HepG2 (cell line): ENCODE results near the gene MRPL20. TPM values are rescaled to one million over a fixed set of nuclear protein-coding genes. Genes with fewer than 3 reads are reported as not detected.
A peak's percentile ranks its signal among the peaks of the same experiment; 100 is the strongest.

Experiments
- ATAC-seq: fragments of 200-7000 bp; cut with Tn5 transposase; 3 replicates; pipeline ENCODE4 v1.9.1; 2020; ENCODE audit warnings: mild to moderate bottlenecking, moderate library complexity
- BruUV-seq: library from RNA; stranded (reverse); fragments of 400-500 nt; replicated peaks from 2 replicates; lab custom pipeline; 2021; lab: Mats Ljungman, UMichigan
- CTCF ChIA-PET: fragments of 300-600 bp; formaldehyde crosslinking; extraction: SDS; loops from one replicate; lab custom pipeline; 2021; ENCODE audit warnings: low total read pairs, inconsistent platforms, low intra/inter-chr PET ratio; lab: Yijun Ruan, JAX
- POLR2A ChIA-PET: fragments of 350-600 bp; sonication (Branson Sonifier 250); formaldehyde crosslinking; loops from one replicate; lab custom pipeline; 2020; ENCODE audit warnings: antibody characterized with exemption, inconsistent platforms; lab: Yijun Ruan, JAX
- DNase-seq: peaks from one replicate; pipeline ENCODE4 v3.0.0-alpha.2; 2015; ENCODE audit warnings: low spot score
- FAIRE-seq: peaks from 3 replicates; lab custom pipeline; 2011; peaks lifted over from hg19 to GRCh38; lab: Jason Lieb, UNC
- H2AFZ ChIP-seq: one replicate; pipeline ENCODE4 v1.6.1; 2011; ENCODE audit warnings: low read length, inconsistent platforms
- H3K27ac ChIP-seq: fragments of 300-600 bp; 3 replicates; pipeline ENCODE4 v1.8.0; 2011; ENCODE audit warnings: mixed run types, mild to moderate bottlenecking, mixed read lengths, low read length, inconsistent platforms; ENCODE audit not compliant: insufficient read depth; ENCODE audit errors: extremely low read length
- H3K27me3 ChIP-seq, 2 experiments: fragments of 200-600 bp in 1 of 2; 2 replicates in 1 of 2; 3 replicates in 1 of 2; pipeline versions ENCODE4 v1.6.0 to v1.8.0; 2011; ENCODE audit warnings: low read length in 2 of 2, mild to moderate bottlenecking in 2 of 2, moderate library complexity in 2 of 2, inconsistent platforms in 1 of 2; ENCODE audit not compliant: insufficient read depth in 2 of 2, control insufficient read depth in 1 of 2
- H3K36me3 ChIP-seq, 2 experiments: fragments of 200-600 bp in 1 of 2; replicated peaks in 1 of 2; 2 replicates in 1 of 2; 3 replicates in 1 of 2; pipeline versions ENCODE4 v1.5.1 to v1.8.0; 2011; ENCODE audit warnings: low read length in 2 of 2, inconsistent platforms in 1 of 2; ENCODE audit not compliant: insufficient read depth in 2 of 2, control insufficient read depth in 1 of 2
- H3K4me1 ChIP-seq: 2 replicates; pipeline ENCODE4 v1.5.1; 2012; ENCODE audit warnings: low read length, inconsistent platforms; ENCODE audit not compliant: insufficient read depth
- H3K4me2 ChIP-seq: 2 replicates; pipeline ENCODE4 v1.6.0; 2011; ENCODE audit warnings: low read depth, low read length, inconsistent platforms
- H3K4me3 ChIP-seq, 3 experiments: fragments of 200-600 bp in 1 of 3; sonication (generic), shearing (Covaris generic) in 1 of 3; replicated peaks in 1 of 3; 2 replicates each; pipeline ENCODE4 v1.5.1; 2011 to 2016; ENCODE audit warnings: low read length in 3 of 3, inconsistent platforms in 2 of 3, low read depth in 2 of 3, mild to moderate bottlenecking in 2 of 3, control low read depth in 1 of 3, mixed read lengths in 1 of 3; ENCODE audit not compliant: insufficient read depth in 1 of 3
- H3K79me2 ChIP-seq: one replicate; pipeline ENCODE4 v1.6.1; 2011; ENCODE audit warnings: low read length, inconsistent platforms; ENCODE audit not compliant: insufficient read depth
- H3K9ac ChIP-seq: 2 replicates; pipeline ENCODE4 v1.6.0; 2011; ENCODE audit warnings: mild to moderate bottlenecking, low read depth, low read length, inconsistent platforms; ENCODE audit not compliant: insufficient read depth
- H3K9me3 ChIP-seq: 2 replicates; pipeline ENCODE4 v1.5.1; 2012; ENCODE audit warnings: mild to moderate bottlenecking, low read length
- H4K20me1 ChIP-seq: 2 replicates; pipeline ENCODE4 v1.6.0; 2011; ENCODE audit warnings: inconsistent platforms, mild to moderate bottlenecking, low read length, moderate library complexity; ENCODE audit not compliant: insufficient read depth
- FOXC1 ChIP-seq: sonication (generic); formaldehyde crosslinking; IDR thresholded peaks from 2 replicates; pipeline ENCODE4 v1.8.0; 2022; ENCODE audit warnings: mild to moderate bottlenecking, missing genetic modification reagents, borderline replicate concordance
- FOXM1 ChIP-seq: sonication (generic); formaldehyde crosslinking; IDR thresholded peaks from 2 replicates; pipeline ENCODE4 v1.5.0; 2020; ENCODE audit warnings: missing genetic modification reagents
- PAF1 ChIP-seq: IDR thresholded peaks from 2 replicates; pipeline ENCODE4 v1.6.1; 2016; ENCODE audit warnings: missing genetic modification reagents, missing compliant biosample characterization
- POGZ ChIP-seq: sonication (generic); formaldehyde crosslinking; IDR thresholded peaks from 2 replicates; pipeline ENCODE4 v1.4.0; 2020; ENCODE audit warnings: mild to moderate bottlenecking, missing genetic modification reagents
- TRAFD1 ChIP-seq: sonication (generic); formaldehyde crosslinking; IDR thresholded peaks from 2 replicates; pipeline ENCODE4 v1.5.1; 2020; ENCODE audit warnings: missing genetic modification reagents, mild to moderate bottlenecking, borderline replicate concordance
- ZBTB4 ChIP-seq: sonication (generic); formaldehyde crosslinking; IDR thresholded peaks from 2 replicates; pipeline ENCODE4 v1.4.0; 2020; ENCODE audit warnings: missing genetic modification reagents, mild to moderate bottlenecking, borderline replicate concordance
- ZNF878 ChIP-seq: sonication (generic); formaldehyde crosslinking; IDR thresholded peaks from 2 replicates; pipeline ENCODE4 v1.8.1; 2023; ENCODE audit warnings: mild to moderate bottlenecking, missing genetic modification reagents, moderate library complexity
- WGBS: methylation state at CpG from one replicate; pipeline ENCODE4 v1.1.6; 2017; ENCODE audit warnings: low lambda C conversion rate; 5-methylcytosine and 5-hydroxymethylcytosine counted together
- in situ Hi-C: cut with HindIII; loops from 2 replicates; pipeline ENCODE4 v1.10.0; 2017; ENCODE audit warnings: low pct_unique_long_range_greater_than_20kb; ENCODE audit not compliant: extremely low pct_ligation_motif_present
- intact Hi-C: fragments of 100-400 bp; cut with micrococcal nuclease; formaldehyde crosslinking; loops from one replicate; pipeline ENCODE4 v1.10.0; 2022; ENCODE audit not compliant: unreplicated experiment
- polyA plus RNA-seq, 8 experiments: library from polyadenylated mRNA; depleted of rRNA in 3 of 8; stranded (reverse) in 7 of 8; unstranded in 1 of 8; fragments of >200 nt; fragmentation: Illumina TruSeq in 4 of 8; extraction: Trizol in 4 of 8; gene quantifications; 2 replicates each; pipeline versions ENCODE4 v1.2.1 to v1.2.3, GENCODE V29; 2011 to 2016; ENCODE audit warnings: low read depth in 4 of 8, missing spikeins in 1 of 8, mixed read lengths in 1 of 8; ENCODE audit not compliant: insufficient read depth in 1 of 8
- total RNA-seq, 5 experiments: library from RNA; depleted of rRNA; stranded (reverse); fragments of >200 nt; fragmentation: Illumina TruSeq; extraction: Trizol; gene quantifications; 2 replicates each; pipeline ENCODE4 v1.2.3, GENCODE V29; 2016; ENCODE audit warnings: low read depth in 1 of 5
- TF ChIP-seq, protein P1 (sequence below): sonication (generic); formaldehyde crosslinking; IDR thresholded peaks from 2 replicates; pipeline ENCODE4 v1.4.0; 2020; ENCODE audit warnings: missing genetic modification reagents

The MRPL20 gene
- total and polyA plus RNA-seq, 2 of the 13 experiments (the other 11 are each of a cell fraction or from before 2014, with no cell fraction given) = 59.2 to 127 TPM

DNA sequence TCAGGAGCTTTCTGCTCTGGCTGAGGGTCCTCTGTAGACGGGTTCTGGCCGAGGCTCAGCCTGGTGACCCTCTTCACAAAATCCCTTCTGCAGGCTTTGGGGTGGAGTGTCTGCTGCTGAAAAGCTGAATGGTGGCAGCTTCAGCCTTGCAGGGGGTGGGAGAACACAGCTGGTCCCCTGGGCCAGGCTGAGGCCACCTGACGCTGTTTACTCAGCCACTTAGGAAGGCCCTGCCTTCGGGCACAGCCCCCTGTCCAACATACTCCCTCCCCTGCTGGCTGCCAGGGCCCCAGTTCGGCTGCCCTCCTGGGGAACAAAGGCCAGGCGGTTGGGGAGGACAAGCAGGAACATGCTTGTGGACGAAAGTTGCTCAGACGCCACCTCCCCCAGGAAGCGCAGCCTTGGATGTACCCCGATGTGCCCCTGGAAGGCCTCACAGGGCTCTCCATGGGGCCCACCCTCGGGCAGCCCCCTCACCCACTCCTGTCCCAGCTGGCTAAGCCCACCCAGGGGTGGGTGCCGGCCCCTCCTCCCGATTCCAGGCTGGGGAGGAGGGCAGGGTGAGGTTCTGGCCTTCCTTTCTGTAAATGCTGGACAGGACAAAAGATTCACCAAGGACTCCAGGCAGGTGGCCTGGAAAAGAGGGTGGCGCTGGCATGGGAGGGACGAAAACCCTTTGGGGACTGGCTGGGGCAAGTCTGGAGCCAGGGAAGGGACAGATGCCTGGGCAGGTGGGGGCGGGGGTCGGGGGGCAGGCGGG lies 14.2 kb upstream of the MRPL20 start, which contains the start of gene ANKRD65:
Gene ANKRD65 (minus strand): TSS at position 130 of the 760 bp plus-strand sequence. CDS start 271 bp downstream, outside the sequence.
- no peaks in the 10 kb centered on the region for H3K9me3 ChIP-seq
- H3K9ac ChIP-seq = peak within 1 kb of the TSS; percentile 79
- H3K4me2 ChIP-seq = peak within 1 kb of the TSS; percentile 97
- H3K4me1 ChIP-seq = peaks cover 66% of the 10 kb centered on the region
- 19% methylated on average over 8 of the region's 18 CpGs for WGBS
- intact Hi-C loops (no loop called here), in situ Hi-C loops (no loop called here)
- no peaks in the 10 kb centered on the region; a peak in 1 of 5 replicates for H3K27me3 ChIP-seq
- CTCF ChIA-PET = no interaction called here
- H3K36me3 ChIP-seq = no peaks in the 10 kb centered on the region
- peak within 1 kb of the TSS; percentile 64 to 74 (median 70) for H3K4me3 ChIP-seq
- DNase-seq (peak; percentile 74), ATAC-seq (peak; percentile 77), FAIRE-seq (peak; percentile 89)
- no peaks in the 10 kb centered on the region for H4K20me1 ChIP-seq
- POLR2A ChIA-PET = interaction anchor here (0.8 to 3.5 kb wide), 12 partner anchors 10 to 115 kb away, joined by 3 to 126 read pairs (median 9); partner anchors contain the start of genes ATAD3A, AURKAIP1, CCNL2 and MRPL20
- H3K27ac ChIP-seq = peak within 1 kb of the TSS; percentile 85
- BruUV-seq = TSS peak; percentile 71
- H2AFZ ChIP-seq = no peak within 1 kb of the TSS
- peaks cover 12% of the 10 kb centered on the region for H3K79me2 ChIP-seq
- TF ChIP-seq ZNF878 (CRISPR knock-in tag) (no peak), TRAFD1 (CRISPR knock-in tag) (peak; percentile 35; the same call in 1 of the 2 replicates), FOXC1 (CRISPR knock-in tag) (no peak; the same call in 1 of the 2 replicates), PAF1 (no peak), ZBTB4 (CRISPR knock-in tag) (no peak), FOXM1 (CRISPR knock-in tag) (no peak), POGZ (no peak)
- TF ChIP-seq, protein P1, sequence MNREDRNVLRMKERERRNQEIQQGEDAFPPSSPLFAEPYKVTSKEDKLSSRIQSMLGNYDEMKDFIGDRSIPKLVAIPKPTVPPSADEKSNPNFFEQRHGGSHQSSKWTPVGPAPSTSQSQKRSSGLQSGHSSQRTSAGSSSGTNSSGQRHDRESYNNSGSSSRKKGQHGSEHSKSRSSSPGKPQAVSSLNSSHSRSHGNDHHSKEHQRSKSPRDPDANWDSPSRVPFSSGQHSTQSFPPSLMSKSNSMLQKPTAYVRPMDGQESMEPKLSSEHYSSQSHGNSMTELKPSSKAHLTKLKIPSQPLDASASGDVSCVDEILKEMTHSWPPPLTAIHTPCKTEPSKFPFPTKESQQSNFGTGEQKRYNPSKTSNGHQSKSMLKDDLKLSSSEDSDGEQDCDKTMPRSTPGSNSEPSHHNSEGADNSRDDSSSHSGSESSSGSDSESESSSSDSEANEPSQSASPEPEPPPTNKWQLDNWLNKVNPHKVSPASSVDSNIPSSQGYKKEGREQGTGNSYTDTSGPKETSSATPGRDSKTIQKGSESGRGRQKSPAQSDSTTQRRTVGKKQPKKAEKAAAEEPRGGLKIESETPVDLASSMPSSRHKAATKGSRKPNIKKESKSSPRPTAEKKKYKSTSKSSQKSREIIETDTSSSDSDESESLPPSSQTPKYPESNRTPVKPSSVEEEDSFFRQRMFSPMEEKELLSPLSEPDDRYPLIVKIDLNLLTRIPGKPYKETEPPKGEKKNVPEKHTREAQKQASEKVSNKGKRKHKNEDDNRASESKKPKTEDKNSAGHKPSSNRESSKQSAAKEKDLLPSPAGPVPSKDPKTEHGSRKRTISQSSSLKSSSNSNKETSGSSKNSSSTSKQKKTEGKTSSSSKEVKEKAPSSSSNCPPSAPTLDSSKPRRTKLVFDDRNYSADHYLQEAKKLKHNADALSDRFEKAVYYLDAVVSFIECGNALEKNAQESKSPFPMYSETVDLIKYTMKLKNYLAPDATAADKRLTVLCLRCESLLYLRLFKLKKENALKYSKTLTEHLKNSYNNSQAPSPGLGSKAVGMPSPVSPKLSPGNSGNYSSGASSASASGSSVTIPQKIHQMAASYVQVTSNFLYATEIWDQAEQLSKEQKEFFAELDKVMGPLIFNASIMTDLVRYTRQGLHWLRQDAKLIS (CRISPR knock-in tag) = no peak
